NCI-H82 (cell line): ENCODE results near the gene FAH.
"Not testable (repeated sequence)": the region's sequence is repeated elsewhere in the genome, so short reads cannot be mapped to it uniquely, and the experiment has no call there.

Experiments
- DNase-seq: peaks from one replicate; lab custom pipeline; 2025; lab: John Stamatoyannopoulos, UW

The FAH gene

DNA sequence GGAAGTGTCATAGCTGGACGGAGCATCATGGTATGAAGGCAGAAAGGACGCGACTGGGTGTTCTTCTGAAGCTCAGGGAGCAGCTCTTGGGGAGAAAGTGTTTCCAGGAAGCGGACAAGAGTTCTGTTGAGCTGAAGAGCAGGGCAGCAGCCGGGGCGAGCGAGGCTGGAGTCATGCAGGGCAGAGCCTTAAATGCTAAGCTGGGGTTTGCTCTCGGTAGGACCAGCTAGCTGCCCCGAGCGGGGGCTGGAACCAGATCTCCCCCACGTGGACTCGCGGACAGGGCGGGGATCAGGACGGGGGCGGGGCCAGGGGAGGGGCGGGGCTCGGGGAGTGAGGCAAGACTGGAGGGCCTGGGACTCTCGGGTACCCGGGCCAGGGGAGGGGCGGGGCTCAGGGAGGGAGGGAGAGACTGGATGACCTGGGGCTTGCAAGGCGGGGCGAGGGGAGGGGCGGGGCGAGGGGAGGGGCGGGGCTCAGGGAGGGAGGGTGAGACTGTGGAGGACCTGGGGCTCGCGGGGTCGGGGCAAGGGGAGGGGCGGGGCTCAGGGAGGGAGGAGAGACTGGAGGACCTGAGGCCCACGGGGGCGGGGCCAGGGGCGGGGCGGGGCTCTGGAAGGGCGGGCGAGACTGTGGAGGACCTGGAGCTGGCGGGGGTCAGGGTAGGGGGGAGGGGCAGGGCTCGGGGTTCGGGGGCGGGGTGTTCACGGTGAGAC lies 461 bp upstream of the FAH start:
- DNase-seq = peak; percentile 97

DNA sequence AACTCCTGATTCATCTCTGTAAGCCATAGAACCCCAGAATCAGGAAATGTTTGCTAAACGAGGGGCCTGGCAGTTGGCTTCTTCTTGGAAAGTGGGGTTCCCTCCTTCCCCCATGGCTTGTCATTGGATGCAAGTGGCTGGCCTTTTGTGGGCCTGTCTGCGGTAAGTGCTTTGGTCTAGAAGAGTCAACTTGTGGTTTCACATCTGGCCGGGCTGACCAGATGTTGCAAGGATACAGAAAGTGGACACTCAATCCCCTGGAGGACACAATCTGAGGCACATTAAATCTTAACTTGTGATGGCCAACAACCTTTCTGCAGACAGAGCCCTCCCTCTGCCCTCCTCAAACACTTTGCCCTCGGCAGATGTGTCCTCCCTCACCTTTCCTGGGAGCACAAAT lies 1.1 kb downstream of the FAH start:
- no peak for DNase-seq

GRCh38 chr15:80154336-80154735 lies 1.5 kb downstream of the FAH start:
- DNase-seq = no peak

GRCh38 chr15:80155001-80155377 lies 2.2 kb downstream of the FAH start:
- DNase-seq = no peak

GRCh38 chr15:80155378-80156175 lies 2.8 kb downstream of the FAH start:
- not testable (repeated sequence) for DNase-seq

DNA sequence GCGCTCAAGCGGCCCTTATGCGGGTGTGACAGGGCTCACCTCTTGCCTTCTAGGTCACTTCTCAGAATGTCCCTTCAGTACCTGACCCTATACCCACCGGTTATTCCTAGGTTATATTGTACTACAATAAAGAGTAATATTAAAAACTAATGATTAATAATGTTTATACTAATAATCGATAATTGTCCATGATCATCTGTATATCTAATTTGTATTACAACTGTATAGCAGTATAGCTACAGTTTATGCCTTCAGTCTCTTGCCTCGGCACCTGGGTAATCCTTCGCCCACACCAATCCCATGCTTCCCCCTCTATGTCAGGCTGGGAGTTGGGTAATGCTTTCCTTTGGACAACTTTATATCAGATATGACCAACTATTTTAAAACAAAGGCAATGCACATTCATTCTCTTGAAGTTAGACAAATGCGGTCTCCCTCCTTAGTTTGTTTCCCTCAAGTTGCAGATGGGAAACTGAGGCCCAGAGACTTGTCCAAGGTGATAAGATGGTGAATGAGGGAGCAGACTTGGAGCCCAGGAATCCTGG lies 3.4 kb downstream of the FAH start:
- no peak for DNase-seq

DNA sequence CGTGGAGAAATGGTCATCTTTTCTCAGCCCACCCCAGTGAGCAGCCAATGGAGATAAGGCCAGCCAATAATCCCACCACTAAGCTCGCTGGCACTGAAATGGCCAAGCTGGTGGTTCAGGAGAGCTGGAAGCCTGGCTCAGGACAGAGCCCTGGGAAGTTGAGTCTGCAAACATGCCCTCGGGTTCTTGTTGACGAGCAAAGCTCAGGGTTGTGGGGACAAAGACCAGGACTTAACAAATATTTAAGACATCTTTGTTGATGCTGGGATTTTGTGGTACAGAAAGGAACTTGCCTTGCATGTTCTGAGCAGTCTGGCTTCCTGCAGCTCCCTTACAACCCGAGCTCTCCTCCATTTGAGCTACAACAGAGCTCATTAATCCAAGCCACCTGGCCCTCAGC lies 4.4 kb downstream of the FAH start:
- DNase-seq = peak; percentile 34

GRCh38 chr15:80159301-80159700 lies 6.5 kb downstream of the FAH start:
- DNase-seq = no peak

GRCh38 chr15:80159811-80160569 lies 7.2 kb downstream of the FAH start:
- DNase-seq = no peak

- DNase-seq = no peak
Observed at GRCh38 chr15:80160570-80161156, 7.9 kb downstream of the FAH start.

GRCh38 chr15:80161468-80162016 lies 8.7 kb downstream of the FAH start:
- no peak for DNase-seq

- DNase-seq = no peak
Observed at GRCh38 chr15:80162059-80162554, 9.3 kb downstream of the FAH start.

DNA sequence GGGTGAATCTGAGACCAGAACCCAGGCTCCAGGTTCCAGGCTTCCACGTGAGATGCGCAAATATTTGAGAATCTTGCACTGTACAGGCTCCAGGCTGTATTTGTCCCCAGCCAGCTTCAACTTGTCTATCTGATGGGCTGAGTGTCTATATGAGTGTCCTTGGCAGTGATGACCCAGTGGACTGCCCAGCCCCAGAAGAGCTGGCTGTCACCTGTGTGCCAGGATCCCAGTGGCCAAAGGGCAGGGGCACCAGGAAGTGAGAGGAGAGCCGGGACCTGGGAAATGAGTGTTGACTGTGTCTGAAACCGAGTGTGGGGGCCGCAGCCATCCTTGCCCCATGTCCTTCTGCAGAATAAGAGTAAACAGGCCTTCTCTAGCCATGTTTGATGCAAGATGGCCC lies 10.4 kb downstream of the FAH start:
- no peak for DNase-seq

DNA sequence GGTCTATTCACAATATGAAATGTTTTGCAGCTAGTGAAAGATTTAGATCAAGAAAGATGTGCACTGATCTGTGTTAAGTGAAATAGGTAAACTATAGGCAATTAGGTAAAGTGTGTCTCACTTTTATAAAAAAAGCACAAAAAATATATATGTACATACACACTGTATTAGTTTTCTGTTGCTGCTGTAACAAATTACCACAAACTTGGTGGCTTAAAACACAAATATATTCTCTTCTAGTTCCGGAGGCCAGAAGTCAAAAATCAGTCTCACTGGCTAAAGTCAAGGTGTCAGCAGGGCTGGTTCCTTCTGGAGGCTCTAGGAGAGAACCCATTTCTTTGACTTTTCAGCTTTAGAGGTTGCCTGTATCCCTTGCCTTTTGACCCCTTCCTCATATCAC lies 11.1 kb downstream of the FAH start:
- DNase-seq = no peak

DNA sequence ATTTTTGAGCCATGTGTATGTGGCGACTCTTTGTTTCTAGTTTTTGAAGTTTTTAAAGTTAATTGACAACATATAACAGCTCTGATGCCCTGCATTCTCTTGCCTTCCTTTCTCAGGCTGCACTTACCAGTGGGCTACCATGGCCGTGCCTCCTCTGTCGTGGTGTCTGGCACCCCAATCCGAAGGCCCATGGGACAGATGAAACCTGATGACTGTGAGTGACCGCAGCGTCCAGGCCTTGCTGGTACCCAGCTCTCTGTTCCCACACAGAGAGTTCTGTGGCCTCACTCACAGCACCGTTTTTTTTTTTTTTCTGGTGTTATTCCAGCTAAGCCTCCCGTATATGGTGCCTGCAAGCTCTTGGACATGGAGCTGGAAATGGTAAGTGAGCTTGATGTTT lies 15.1 kb downstream of the FAH start:
- DNase-seq = no peak

DNA sequence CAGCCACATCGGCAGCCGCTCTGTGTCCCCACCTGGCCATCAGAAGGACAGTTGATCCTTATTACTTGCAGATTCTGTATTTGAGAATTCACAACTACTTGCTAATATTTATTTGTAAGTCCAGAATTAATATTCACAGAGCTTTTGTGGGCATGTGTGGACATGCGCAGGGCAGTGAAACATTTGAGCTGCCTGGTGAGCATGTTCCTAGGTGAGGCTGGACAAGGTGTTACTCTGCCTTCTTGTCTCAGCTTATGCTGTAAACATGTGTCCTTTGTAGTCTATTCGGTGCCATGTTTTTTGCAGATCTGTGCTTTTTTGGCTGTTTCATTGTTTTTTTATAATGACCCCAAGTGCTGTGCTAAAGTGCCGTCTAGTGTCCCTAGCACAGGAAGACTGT lies 15.6 kb downstream of the FAH start:
- DNase-seq = no peak

GRCh38 chr15:80169768-80170357 lies 17.1 kb downstream of the FAH start:
- DNase-seq = no peak

- no peak for DNase-seq
Observed at GRCh38 chr15:80170596-80170995, 17.8 kb downstream of the FAH start.

GRCh38 chr15:80171787-80172186 lies 19.0 kb downstream of the FAH start:
- no peak for DNase-seq

DNA sequence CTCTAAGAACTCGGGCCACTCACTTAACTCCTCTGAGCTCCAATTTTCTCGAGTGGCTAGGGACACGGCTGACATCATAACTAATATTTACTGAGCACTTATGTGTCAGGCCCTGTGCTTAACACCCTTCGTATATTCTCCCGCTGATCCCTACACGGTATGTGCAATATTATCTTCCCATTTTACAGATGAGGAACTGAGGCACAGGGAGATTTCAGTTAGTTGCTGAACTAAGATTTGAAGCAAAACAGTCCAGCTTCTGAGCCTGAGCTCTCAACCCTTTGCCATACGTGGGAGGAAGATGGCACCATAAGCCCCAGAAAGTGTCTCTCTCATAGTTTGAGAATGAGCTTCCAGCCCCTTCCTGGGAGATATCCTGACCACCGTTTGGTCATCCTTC lies 19.6 kb downstream of the FAH start:
- DNase-seq = no peak

DNA sequence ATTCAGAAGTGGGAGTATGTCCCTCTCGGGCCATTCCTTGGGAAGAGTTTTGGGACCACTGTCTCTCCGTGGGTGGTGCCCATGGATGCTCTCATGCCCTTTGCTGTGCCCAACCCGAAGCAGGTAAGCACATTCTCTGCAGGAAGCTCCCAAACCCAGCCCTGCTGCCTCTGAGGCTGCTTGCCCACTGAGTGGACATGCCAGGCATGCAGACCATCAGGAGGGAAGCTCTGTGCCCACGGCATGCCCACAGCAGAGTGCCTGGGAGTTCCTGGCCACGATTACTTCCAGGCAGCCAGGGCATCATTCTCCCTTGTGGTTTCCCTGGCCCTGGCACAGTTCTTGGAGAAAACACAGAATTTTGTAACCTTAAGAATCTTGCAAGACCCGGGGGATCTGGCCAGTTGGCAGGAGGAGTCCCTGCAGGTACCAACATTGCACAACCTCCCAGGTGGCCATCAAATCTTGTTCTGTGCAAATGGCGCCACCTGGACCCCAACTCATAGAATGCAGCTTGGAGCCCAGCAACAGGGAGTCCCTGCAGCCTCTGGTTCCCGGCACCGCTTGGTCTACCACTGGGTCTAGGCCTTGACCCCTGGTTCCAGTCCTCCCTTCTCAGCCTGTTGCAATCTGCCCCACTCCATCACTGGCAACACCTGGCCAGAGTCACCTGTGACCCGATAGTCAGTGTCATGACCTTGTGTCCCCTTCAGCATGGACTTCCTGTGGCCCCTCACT lies 20.4 kb downstream of the FAH start:
- DNase-seq = peak; percentile 79
